Endometrial microvascular endothelial cells (primary cell): ENCODE measurements around the gene CLIC5. TPM values are rescaled to one million over a fixed set of nuclear protein-coding genes. Genes with fewer than 3 reads are reported as not detected.

Experiments used
- in situ Hi-C: cut with HindIII; loops from 2 replicates; pipeline ENCODE4 v1.10.0; 2017; ENCODE audit warnings: low sequenced_read_pairs, low pct_unique_long_range_greater_than_20kb; ENCODE audit errors: inconsistent ontology term
- total RNA-seq: library from RNA; depleted of rRNA; stranded (reverse); fragments of >200 nt; gene quantifications from one replicate; pipeline ENCODE4 v1.2.3, GENCODE V29; 2015; ENCODE audit errors: inconsistent ontology term

Gene CLIC5
- total RNA-seq: not detected

DNA sequence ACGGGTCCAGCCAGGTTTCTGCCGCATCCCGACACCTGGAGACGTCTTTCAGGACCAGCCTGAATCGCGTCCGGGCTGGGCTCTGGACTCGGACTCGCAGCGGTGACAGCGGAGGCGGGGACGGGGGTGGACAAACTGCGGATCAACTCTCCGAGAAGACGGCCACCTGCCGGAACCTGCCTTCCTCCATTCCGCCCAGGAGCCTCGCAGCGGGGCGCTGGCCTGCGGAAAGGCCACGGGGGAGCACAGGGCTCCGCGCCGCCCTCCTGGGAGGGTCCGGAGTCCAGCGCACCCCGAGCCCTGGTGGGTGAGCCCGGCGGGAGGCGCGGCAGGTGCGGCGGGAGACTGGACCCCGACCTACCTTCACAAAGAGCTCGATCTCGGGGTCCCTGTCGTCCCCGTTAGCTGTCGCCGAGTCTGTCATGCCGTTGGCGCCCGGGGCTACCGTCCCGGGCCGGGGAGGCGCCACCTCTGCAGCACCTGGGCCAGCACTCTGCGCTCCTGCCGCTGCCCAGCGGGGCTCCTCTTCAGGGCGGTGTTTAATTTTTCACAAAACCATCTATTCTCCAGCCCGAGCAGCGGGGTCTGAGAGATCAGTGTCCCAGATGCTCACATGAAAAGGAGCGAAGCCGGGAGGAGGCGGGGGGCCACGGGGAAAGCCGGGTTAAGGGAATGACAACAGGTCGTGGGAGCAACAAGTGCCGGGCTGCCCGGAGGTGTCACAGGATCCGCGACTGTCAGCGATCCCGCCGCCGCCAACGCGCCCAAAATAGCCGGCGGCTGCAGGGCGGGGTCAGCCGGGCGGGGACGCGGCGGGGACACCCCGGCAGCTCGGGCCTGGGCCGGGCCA lies at the start of gene CLIC5:
TSS of gene CLIC5 (minus strand) at position 742 of the 850 bp plus-strand sequence. CDS start at position 424, 318 bp downstream.
- in situ Hi-C loops: no loop called here

DNA sequence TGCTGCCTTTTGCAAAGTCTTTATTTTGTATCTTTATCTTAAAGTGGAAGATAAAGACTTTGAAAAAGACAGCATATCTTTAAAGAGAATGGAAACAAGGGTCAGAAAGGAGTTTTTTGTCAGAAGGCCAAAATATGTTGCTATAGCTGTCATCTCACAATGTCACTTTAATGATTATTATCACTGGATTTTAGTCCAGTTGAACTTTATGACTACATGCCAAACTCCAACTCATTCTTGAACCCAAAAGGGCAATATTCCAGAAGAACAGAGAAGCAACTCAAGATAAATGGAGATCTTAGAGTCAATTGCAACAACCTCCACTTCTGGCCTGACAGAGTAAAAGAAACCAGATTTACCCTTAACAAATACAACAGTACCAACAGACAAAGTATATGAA lies 47.3 kb upstream of the CLIC5 start:
- in situ Hi-C loops: no loop called here

DNA sequence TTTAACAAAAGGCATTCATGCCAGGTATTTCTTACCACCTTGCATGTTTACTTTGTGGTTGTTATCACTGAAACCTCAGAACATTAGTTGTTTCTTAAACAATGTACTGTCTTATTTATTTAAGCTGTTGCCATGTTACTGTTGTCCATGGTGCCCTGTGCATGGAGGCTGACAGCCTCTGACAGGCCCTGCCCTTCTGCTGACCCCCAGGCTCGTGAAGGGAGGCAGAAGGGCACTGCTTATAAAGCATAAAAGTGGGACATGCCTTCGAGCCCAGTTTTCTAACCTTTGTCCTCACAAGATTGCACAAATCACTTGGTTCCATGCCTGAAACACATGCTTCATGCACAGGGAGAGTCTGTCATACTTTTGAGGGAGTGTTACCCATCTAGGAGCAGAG lies 46.7 kb upstream of the CLIC5 start:
- in situ Hi-C loops: no loop called here

DNA sequence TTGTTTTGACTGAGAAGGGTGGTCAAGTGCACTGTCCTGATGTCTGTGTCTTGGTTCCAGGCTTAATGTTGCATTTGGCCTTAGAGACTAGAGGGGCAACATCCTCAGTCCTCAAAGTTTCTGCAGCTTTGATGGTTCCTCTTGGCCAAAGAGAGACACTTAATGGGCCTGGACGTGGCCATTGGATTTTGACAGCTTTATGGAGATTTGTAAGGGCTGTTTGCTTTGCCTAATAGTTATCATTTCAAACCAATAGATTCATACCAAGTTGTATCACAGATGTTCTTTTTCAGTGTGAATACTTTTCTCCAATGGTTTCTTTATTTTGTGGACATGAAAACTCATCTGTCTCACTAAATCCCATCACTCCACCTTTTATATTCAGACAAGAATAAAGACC lies 45.8 kb upstream of the CLIC5 start:
- in situ Hi-C loops: no loop called here

DNA sequence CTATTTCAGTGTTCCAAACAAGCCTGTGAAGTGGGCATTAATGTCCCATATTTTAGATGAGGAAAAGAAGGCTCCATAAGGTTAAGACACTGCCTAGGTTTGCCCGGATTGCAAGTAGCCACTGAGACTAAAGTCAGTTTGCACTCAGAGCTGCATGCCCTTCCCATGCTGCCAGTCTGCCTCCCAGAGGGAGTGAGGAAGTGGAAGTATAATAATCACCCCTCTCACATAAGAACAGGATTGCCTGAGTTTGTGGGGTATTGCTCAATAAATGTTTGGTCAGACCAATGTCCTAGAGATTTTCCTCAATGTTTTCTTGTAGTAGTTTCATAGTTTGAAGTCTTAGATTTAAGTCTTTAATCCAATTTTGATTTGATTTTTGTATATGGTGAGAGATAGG lies 43.9 kb upstream of the CLIC5 start:
- in situ Hi-C loops: no loop called here

DNA sequence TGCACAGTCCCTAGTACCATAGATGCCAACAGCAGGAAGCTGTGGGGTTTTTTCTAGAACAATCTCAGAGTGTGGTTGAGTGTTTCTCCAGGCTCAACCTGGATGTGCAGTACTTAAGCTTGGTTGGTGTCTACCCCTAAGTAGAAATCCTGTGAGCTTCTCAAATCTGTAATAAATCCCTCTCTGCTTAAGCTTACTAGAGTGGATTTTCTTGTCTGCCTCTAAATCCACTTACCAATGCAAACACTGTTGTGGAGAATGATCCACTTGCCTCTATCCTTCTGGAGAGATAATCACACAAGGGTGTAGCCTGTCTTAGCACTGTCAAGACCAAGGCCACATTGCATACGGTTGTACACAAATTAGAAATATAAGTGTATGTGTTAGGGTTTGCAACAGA lies 43.3 kb upstream of the CLIC5 start:
- in situ Hi-C loops: no loop called here

DNA sequence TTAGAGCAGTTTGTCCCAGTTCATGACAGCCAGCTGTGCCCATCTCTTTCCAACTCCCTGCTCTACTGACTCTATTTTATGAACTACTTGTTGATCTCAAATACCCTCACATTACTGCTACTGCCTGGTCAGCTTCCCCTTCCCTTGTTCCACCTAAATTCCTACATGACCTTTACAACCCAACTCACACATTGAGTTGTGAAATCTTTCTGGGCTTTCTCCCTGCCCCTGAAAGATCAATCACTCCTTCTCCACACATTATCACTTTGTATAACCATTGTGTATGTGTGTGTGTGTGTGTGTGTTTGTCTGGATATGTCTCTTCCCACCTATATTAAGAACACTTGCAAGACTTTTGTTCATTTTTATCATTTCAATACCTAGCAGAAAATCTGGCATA lies 42.1 kb upstream of the CLIC5 start:
- in situ Hi-C loops: no loop called here

DNA sequence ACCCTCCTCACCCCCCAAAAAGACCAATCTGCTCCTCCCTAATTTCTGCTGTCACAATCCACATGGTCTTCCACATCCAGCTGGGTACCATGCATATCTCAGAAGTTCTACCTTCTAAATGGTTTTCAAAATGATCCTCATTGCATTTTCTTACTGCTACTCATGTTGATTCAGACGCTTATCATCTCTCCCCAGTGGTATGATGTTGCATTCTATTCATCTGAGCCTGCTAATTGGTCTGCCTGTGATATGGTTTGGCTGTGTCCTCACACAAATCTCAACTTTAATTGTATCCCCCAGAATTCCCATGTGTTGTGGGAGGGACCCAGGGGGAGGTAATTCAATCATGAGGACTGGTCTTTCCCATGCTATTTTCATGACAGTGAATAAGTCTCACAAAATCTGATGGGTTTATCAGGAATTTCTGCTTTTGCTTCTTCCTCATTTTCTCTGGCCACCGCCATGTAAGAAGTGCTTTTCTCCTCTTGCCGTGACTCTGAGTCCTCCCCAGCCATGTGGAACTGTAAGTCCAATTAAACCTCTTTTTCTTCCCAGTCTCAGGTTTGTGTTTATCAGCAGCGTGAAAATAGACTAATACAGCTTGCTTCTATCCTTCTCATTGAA lies 41.4 kb upstream of the CLIC5 start:
- in situ Hi-C loops: no loop called here

DNA sequence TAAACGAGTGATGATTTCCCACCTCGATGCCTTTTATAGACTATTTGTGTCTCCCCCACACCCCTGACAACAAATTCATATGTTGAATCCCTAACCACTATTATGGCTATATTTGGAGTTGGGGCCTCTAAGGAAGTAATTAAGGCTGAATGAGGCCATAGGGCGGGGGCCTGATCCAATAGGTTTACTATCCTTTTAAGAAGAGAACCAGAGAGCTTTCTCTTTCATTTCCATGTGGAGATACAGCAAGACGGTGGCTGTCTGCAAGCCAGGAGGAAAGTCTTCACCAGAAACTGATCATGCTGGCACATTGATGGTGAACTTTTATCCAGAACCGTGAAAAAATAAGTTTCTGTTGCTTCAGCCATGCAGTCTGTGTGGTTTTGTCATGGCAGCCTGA lies 38.9 kb upstream of the CLIC5 start:
- in situ Hi-C loops: no loop called here

DNA sequence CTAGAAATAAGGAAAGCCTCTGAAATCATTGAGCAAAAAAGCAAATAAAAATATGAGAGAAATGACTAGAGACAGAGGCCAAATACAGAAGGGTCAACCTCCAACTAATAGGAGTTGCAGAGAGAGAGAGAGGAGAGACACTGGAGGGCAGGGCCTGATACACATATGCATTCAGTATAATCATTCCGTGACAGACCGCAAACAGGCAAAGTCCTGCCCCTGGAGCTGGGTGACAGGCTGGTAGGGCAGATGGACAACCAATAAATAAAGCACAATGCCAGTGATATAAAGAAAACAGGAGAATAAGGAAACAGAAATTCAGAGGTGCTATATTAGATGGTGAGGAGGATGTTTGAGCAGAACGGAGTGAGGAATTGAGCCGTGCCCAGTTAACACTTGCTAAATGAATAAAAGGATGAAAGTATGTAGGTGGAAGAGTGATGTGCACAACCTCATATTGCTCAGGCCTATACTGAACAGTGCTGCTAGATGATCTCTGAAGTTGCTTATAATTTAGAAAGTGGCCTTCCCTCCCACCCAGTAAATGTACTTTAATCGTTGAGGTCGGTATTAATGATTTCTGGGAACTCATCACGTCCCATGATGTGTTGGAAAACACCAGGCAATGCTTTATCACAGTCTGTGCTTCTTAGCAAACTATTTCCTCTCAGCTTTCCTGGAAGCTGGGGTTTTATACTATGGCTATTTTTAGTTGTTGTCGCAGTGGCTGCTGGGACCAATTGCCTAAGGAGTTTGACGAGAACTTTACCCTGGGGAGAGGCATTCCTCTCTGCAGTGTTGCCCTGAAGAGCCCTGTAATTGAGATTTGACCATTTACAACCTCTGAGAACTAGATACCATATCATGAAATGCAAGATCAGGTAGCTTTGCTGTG lies 37.6 kb upstream of the CLIC5 start:
- in situ Hi-C loops: no loop called here

DNA sequence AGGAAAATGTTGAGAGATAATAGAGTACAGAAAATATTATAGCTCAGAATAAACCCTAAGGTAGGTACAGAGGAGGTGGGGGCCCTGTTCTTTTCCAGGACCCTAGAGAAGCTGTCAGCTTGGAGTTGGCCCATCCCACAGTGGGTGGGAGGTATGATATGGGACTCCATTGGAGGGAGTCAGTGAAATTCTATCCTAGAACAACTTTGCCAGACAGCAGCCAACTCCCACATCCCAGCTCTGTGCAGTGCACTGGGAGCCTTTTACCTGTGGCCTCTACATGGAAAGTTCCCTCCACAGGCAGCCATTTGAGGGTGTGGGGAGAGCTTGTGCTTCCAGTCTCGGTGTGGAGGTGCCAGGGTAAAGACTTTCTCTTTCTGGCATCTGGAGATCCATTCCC lies 36.8 kb upstream of the CLIC5 start:
- in situ Hi-C loops: no loop called here

DNA sequence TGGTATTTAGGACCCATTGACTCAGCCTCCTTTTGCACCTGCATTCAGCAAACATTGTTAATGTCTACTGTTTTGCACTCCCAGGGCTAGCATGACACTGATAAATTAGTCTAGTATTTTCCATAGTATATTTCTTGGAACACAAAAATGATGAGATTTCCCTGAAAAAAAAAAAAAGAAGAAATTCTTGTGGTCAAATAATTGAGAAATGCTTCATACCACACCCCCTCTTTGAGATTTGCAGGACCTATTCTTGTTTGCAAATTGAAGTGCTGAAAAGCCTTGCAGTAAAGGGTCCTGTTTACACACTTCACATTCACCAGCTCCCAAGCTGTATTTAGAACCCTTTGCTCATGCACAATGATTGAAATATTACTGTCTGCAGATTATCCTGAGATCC lies 36.3 kb upstream of the CLIC5 start:
- in situ Hi-C loops: no loop called here

DNA sequence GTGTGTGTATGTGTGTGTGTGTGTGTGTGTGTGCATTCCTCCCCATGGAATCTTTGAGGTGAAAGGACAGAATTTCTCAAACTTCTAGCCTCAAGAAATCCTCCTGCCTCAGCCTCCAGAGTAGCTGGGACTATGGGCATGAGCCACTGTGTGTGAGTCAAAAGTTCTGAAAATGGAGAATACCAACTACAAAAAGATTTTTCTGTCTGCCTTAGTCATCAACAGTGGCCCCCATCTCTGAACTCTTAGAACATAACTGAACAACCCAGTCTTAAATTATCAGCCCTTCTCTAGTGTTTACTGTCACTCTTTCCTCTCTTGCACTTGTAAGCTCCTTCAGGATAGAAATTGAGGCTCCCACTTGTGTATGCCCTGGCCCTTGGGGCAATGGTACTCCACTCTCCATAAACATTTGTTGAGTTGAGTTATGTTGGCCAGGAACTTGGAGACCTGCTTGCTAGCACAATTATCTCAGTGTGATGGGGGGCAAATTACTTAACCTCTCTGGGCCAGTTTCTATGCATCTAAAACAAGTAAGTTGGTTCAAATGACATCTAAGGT lies 35.3 kb upstream of the CLIC5 start:
- in situ Hi-C loops: no loop called here

DNA sequence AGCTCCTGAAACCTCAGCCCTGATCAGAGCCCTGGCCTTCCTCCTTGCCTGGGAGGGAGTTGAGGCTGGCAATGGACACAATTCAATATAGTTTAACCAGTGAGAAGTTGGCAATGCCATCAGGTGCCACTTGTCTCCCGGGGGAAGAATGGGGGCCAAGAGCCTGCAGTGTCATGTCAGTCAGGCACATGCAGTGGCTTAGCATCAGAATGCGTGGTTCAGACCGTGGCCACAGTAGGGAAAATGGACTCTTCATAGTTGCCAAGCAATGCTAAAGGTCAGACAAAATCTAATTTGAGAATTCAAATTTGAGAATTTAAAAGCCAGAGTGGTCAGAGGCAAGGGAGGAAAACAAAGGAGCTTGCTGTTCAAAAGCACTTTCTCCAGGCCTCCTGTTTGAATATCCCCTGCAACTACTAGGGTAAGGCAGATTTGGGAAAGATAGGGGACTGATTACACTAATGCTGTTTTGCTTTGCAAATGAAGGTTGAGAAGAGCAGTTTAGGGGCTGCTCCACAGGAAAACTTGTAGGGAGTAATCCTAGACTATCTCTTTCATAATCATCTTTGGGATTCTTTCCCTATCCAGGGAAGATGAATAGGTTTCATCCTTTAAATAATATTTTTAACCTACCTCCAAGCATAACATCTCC lies 33.1 kb upstream of the CLIC5 start:
- in situ Hi-C loops: no loop called here

DNA sequence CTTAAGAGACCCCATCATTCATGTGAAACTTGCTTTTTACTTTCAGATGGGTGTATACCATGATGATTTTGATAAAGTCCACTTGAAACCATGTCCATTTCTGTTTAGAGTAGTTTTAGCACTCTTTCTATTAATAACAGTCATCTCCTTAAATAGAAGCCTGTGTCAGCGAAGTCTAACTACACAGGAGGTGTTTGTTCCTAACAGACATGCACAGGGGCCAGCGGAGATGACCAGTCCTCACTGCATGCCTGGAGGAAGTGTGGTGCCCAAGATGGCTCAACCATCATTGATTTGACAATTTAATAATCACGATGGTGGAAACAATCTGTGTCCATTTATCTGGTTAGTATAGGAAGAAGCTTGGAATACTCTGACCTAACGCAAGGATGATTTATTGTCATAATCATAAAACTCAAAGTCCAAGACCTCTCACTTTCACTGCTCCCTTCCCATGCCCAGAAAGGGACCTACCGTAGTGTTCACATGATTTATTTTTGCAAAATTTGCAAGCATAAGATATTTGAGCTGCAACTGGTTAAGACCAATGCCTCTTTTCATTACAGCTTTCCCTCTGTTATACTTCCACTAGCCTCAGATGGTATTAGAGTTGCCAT lies 31.0 kb upstream of the CLIC5 start:
- in situ Hi-C loops: no loop called here

DNA sequence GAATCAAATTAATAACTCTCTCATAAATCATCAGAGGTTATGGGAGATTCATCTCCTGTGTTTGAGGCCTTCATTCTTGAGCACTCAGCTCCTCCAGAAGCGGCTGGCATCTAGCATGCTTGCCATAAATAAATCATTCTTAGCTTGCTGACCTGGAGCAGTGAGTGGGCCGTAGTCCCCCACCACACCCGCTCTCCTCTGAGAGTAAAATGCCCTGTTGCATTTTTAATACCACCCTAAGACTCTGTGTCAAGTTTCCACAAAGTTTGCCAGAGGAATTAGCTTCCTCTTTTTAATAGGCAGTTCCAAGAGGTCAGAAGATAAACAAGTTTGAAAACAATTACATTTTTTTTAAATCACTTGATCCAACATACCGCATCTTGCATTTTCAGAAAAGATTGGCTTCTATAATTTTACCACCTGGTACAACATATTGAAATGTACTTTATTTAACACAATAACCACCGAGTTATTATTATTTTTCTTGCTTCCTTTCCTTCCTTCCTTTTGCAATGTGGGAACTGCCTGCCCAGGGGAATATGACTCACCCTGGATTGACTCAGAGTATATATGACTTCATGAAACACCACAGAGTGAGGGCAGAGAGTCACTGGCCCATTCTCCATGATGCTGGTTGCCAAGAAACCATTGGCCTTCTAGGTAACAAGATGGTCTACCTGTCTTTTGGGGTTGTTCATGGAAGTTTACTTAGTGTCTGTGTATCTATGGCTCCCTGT lies 29.4 kb upstream of the CLIC5 start:
- in situ Hi-C loops: no loop called here

DNA sequence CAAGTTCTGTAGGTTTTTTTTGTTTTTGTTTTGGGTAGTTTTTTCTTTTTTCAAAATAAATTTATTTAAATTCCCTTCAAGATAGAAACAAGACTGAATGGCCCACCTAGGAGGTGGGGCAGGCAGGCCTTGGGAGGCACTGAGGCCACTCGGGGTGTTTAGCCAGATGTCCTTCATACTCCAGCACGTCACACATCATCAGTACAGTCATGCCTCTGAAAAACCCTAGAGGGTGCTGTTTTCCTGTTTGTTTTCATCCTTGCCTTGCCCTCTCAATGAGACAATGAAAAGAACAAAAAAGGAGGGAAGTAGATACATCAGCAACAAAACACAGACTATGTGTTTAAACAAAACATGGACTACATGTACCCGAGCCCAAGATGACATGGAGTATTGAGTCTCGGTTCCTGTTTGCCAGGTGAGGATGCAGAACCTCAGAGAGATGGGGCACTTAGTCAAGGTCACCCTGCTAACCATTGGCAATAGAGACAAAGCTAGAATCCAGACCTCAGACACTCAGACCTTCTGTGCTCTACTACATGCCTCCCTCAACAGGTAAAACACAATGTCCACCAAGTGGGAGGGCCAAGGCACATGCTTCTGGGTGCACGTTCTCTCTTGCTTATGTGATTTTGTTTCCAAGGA lies 26.8 kb upstream of the CLIC5 start:
- in situ Hi-C loops: no loop called here
